Measurements from ENCODE around the gene IFT57. TPM values are rescaled to one million over a fixed set of nuclear protein-coding genes. Genes with fewer than 3 reads are reported as not detected.

Gene IFT57
- total RNA-seq, 1 experiment from 2014 or later: 17.6 TPM

- peaks cover 8% of the 10 kb centered on the region; the same call in 1 of the 2 replicates for H3K9me3 ChIP-seq
Measured at GRCh38 chr3:108241721-108242120, 19.5 kb upstream of the IFT57 start.

DNA sequence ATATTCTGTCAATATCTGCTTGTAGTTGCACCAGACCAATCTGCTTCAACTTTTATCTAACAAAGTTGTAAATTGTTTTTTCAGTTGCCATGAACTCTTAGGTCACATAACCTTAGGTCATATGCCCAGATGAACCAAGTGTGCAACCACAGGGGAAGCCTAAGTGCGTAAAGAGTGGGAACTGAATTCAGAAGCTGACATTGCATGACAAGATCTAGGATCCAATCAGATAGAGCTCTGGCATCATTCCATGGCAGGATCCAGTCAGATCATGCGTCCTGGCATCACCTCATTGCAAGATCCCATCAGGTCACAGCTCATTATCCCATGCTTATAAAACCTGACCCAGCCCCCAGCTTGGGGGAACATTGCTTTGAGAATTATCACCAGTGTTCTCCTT is 18.9 kb upstream of the IFT57 start:
- DNase-seq: no peak
- no peak overlapping the region for H3K4me3 Mint-ChIP-seq (ENCODE audit: unreplicated experiment)
- TF ChIP-seq, protein P1, sequence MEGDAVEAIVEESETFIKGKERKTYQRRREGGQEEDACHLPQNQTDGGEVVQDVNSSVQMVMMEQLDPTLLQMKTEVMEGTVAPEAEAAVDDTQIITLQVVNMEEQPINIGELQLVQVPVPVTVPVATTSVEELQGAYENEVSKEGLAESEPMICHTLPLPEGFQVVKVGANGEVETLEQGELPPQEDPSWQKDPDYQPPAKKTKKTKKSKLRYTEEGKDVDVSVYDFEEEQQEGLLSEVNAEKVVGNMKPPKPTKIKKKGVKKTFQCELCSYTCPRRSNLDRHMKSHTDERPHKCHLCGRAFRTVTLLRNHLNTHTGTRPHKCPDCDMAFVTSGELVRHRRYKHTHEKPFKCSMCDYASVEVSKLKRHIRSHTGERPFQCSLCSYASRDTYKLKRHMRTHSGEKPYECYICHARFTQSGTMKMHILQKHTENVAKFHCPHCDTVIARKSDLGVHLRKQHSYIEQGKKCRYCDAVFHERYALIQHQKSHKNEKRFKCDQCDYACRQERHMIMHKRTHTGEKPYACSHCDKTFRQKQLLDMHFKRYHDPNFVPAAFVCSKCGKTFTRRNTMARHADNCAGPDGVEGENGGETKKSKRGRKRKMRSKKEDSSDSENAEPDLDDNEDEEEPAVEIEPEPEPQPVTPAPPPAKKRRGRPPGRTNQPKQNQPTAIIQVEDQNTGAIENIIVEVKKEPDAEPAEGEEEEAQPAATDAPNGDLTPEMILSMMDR (IDR thresholded peaks at IDR 0.05; ENCODE audit: insufficient read depth in 1 of 2, low read depth in 1 of 2, low read length in 1 of 2, severe bottlenecking in 1 of 2, unreplicated experiment in 1 of 2): no peak
- Histone ChIP-seq H3K4me3 (ENCODE audit: low read depth, low read length) (no peak overlapping the region), H3K36me3 (ENCODE audit: control insufficient read depth, insufficient read depth, low read length) (no peaks in the 10 kb centered on the region), H3K9me3 (peaks cover 8% of the 10 kb centered on the region; the same call in 1 of the 2 replicates), H3K4me1 (peaks cover 44% of the 10 kb centered on the region), H3K27me3 (replicated peaks; ENCODE audit: control insufficient read depth, insufficient read depth, low read length) (no peaks in the 10 kb centered on the region)
- no peaks in the 10 kb centered on the region for H3K36me3 Mint-ChIP-seq (ENCODE audit: insufficient read depth, unreplicated experiment)
- peaks cover 9% of the 10 kb centered on the region for H3K4me1 Mint-ChIP-seq (ENCODE audit: low read depth, unreplicated experiment)
- no peaks in the 10 kb centered on the region for H3K27me3 Mint-ChIP-seq (ENCODE audit: insufficient read depth, unreplicated experiment)
- peak overlapping the region; percentile 44 for H3K27ac Mint-ChIP-seq (ENCODE audit: unreplicated experiment)
- H3K9me3 Mint-ChIP-seq (ENCODE audit: unreplicated experiment): peaks cover 14% of the 10 kb centered on the region
- CTCF ChIA-PET: no interaction called here
- POLR2A ChIA-PET: no interaction called here
- TSS peak; percentile 38 for BruUV-seq (replicated peaks)
- intact Hi-C loops (cut with micrococcal nuclease; ENCODE audit: unreplicated experiment): loop anchor here (1.0 to 5.0 kb wide), 2 partner anchors 19 to 76 kb away; partner anchors contain the start of gene IFT57

More at GRCh38 chr3:108241721-108242120, 19.5 kb upstream of the IFT57 start:
- ChIA-PET POLR2A (interaction anchor here (0.8 kb wide), 1 partner anchor 19 kb away, joined by 3 read pairs; no protein-coding TSS in a partner anchor), CTCF (interaction anchor here (0.9 kb wide), 1 partner anchor 71 kb away, joined by 3 read pairs; no protein-coding TSS in a partner anchor)
- H3K36me3 Mint-ChIP-seq (ENCODE audit: insufficient read depth, unreplicated experiment): no peaks in the 10 kb centered on the region
- peaks cover 15% of the 10 kb centered on the region for H3K4me1 Mint-ChIP-seq (ENCODE audit: low read depth, unreplicated experiment)
- no peak overlapping the region for H3K4me3 Mint-ChIP-seq (ENCODE audit: unreplicated experiment)
- peaks cover 19% of the 10 kb centered on the region for H3K9me3 Mint-ChIP-seq (ENCODE audit: unreplicated experiment)
- H3K4me1 ChIP-seq: peaks cover 44% of the 10 kb centered on the region
- H3K4me3 ChIP-seq (ENCODE audit: low read depth, low read length): no peak overlapping the region
- TF ChIP-seq, protein P1 (IDR thresholded peaks at IDR 0.05; ENCODE audit: insufficient read depth in 1 of 2, low read depth in 1 of 2, low read length in 1 of 2, severe bottlenecking in 1 of 2, unreplicated experiment in 1 of 2): no peak
- intact Hi-C loops (cut with micrococcal nuclease; ENCODE audit: unreplicated experiment): loop anchor here (1.0 to 5.0 kb wide), 2 partner anchors 19 to 76 kb away; partner anchors contain the start of gene IFT57
- H3K27me3 Mint-ChIP-seq (ENCODE audit: insufficient read depth, unreplicated experiment): no peaks in the 10 kb centered on the region
- BruUV-seq (replicated peaks): no TSS peak
- H3K27ac Mint-ChIP-seq (ENCODE audit: unreplicated experiment): peak overlapping the region; percentile 44
- H3K36me3 ChIP-seq (ENCODE audit: control insufficient read depth, insufficient read depth, low read length): no peaks in the 10 kb centered on the region
- no peaks in the 10 kb centered on the region for H3K27me3 ChIP-seq (replicated peaks; ENCODE audit: control insufficient read depth, insufficient read depth, low read length)
- DNase-seq: peak; percentile 77 to 86

- Mint-ChIP-seq H3K4me3 (ENCODE audit: unreplicated experiment) (no peak overlapping the region), H3K27ac (ENCODE audit: unreplicated experiment) (no peak overlapping the region), H3K4me1 (ENCODE audit: low read depth, unreplicated experiment) (peaks cover 8% of the 10 kb centered on the region), H3K27me3 (ENCODE audit: insufficient read depth, unreplicated experiment) (no peaks in the 10 kb centered on the region), H3K9me3 (ENCODE audit: unreplicated experiment) (peaks cover 4% of the 10 kb centered on the region), H3K36me3 (ENCODE audit: insufficient read depth, unreplicated experiment) (no peaks in the 10 kb centered on the region)
- CTCF ChIA-PET: no interaction called here
- Histone ChIP-seq H3K9me3 (peaks cover 8% of the 10 kb centered on the region; the same call in 1 of the 2 replicates), H3K4me3 (ENCODE audit: low read depth, low read length) (no peak overlapping the region), H3K4me1 (peaks cover 44% of the 10 kb centered on the region), H3K27me3 (replicated peaks; ENCODE audit: control insufficient read depth, insufficient read depth, low read length) (no peaks in the 10 kb centered on the region), H3K36me3 (ENCODE audit: control insufficient read depth, insufficient read depth, low read length) (no peaks in the 10 kb centered on the region)
- BruUV-seq (replicated peaks): no TSS peak
- DNase-seq: no peak
- intact Hi-C loops (cut with micrococcal nuclease; ENCODE audit: unreplicated experiment): no loop called here
- POLR2A ChIA-PET: no interaction called here
- TF ChIP-seq, protein P1 (IDR thresholded peaks at IDR 0.05; ENCODE audit: insufficient read depth in 1 of 2, low read depth in 1 of 2, low read length in 1 of 2, severe bottlenecking in 1 of 2, unreplicated experiment in 1 of 2): no peak
Measured at GRCh38 chr3:108239082-108239481, 16.9 kb upstream of the IFT57 start.
